Esophagus mucosa (tissue), 1 donor: Measurements from ENCODE around the gene NKAIN2. TPM values are rescaled to one million over a fixed set of nuclear protein-coding genes. Genes with fewer than 3 reads are reported as not detected.

ENCODE experiments used
- ATAC-seq: fragments of 200-7000 bp; cut with Tn5 transposase; one replicate; pipeline ENCODE4 v1.9.1; 2020
- total RNA-seq: library from RNA; stranded (reverse); gene quantifications from one replicate; pipeline ENCODE4 v1.2.4, GENCODE V29; 2023
- donor health status: DM: yes; HTN: yes; CAD: no.

The NKAIN2 gene
- total RNA-seq, 1 donor from 2014 or later, result not detected

DNA sequence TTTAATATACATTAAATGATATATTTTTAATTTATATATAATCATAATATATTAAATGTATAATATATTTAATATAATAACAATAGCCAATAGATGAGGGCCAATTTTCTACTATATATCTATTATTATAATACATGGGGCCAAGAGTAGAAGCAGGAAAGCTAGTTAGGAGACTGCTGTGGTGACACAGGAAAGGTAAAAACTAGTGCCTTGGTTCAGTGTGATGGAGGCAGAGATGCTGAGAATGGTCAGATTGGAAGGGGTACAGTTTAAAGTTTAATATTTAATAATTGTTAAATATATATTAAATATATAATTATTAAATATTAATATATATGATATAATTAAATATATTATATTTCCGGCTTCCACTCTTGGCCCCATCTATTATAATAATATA is 1055.7 kb downstream of the NKAIN2 start:
- ATAC-seq, result no peak

DNA sequence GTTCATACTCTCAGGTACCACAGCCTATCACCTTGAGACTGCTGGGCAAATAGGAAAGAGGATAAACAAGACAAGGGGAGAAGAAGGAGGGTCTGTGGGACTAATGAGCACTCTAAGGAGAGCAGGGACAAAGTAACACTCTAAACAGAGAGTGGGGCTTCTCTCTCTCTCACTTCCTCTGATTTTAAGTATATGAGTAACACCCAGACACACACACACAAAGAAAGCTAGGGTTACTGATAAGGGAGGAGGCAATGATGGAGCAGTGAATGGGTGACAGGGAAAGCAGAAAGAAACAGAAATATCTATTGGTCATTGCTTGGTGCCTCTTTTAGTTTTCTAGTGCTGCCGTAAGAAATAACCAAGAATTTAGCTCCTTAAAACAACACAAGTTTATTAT is 1062.4 kb downstream of the NKAIN2 start:
- no peak for ATAC-seq

DNA sequence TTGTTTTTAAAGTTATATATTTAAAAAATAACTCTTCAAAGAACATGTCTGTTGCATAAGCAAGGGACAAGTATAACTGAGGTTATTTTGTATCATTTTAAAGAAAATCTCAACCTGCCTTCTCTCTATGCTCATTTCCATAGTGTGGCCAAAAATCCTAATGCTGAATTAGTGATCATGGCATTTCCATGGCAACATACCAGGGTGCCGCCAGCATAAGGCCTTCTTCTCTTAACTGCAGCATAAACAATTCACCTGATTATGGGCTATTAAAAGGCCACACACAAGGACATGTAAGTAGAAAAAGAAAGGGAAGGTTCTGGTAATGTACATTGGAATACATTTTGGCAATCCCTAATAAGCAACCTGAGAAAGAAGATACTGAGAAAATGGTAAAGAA is 1063.5 kb downstream of the NKAIN2 start:
- ATAC-seq, result no peak

DNA sequence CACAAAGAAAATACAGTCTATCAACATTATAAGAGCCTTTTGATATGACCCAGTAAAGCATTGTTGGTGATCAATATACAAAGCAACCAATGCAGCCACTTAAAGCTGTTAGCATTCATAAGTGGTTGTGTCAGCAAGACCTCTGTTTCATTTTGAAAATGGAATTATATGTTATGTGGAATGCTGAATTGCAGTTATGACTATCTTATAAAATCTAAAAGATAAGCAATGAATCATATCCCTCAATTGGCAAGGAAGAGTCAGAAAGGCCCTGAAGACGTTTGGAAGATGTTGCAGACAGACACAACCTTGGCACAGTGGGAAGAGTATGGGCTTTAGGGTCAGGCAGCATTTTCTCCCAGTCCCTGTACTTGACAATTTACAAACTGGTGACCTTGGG is 1064.8 kb downstream of the NKAIN2 start:
- no peak for ATAC-seq

DNA sequence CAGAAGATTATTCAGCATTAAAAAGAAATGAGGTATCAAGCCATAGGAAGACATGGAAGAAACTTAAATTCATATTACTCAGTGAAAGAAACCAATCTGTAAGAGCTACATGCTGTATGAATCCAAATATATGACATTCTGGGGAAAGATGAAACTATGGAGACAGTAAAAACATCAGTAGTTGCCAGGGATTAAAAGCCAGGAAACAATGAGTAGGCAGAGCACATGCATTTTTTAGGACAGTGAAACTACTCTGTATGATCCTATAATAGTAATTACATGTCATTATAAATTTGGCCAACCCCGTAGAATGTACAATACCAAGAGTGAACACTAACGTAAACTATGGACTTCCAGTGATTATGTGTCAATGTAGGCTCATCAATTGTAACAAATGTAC is 1065.8 kb downstream of the NKAIN2 start:
- ATAC-seq, result no peak

DNA sequence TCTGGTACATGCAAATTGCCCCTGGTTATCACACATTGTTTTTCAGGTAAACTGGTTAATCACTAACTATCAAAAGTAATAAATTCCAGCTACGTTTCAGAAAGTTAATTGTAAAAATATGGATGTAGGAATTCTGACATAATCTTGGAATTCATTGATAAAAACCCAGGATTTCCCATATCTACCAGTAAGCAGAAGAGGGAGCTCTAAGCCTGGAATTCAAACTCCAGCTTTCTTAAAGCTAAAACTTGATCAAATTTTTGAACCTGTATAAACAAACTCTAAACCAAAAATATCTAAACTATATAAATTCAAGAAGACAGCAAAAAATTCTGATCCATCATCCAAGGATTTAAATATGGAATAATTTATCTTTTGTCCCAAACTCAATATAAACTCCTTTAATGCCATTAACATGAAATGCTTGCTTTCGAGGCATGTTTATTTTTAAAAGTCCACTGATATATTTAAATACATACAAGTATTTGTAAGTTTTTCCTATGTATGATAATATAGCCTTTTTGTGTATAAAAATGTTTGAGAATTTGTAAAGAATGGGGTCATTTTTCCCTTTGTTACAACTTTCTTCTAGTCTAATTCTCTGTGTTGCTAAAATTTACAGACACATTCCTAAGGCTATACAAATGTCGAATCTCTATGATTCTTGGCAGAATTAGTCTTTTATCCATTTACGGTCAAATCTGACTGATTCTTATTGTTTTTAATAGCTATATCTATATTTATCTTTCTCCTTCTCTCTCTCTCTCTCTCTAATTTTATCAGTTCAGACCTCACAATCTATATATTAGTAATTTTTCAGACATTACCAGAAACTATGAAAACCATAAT is 1067.2 kb downstream of the NKAIN2 start:
- ATAC-seq, result no peak

DNA sequence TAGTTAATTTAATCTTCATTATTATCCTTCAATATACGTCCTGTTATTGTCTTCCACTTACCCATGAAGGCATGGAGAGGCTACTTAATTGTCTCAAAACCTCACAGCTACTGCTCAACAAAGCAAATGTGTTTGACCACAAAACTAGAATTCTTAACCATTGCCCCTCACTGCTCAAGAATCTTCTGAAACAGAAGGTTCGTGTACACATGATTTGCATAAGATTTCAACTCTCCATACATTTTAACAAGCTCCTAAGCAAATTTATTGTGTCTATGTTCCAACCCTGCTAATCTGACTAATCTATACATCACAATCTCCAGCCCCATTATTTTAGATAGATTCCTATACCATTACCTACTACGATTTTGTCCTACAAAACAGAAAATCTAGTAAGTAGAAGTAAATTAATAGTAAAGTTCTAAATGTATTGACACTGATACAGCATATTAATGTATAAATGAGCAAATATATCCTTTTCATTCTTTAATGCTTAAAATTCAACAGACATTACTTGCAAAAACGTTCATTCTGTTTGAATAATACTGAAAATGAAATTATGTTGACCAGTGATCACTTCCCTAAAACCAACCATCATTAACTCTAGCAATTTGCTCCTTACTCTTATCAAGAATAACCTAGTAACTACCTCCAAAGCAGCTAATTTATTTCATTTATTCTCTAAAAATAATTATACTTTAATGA is 1068.8 kb downstream of the NKAIN2 start:
- no peak for ATAC-seq

DNA sequence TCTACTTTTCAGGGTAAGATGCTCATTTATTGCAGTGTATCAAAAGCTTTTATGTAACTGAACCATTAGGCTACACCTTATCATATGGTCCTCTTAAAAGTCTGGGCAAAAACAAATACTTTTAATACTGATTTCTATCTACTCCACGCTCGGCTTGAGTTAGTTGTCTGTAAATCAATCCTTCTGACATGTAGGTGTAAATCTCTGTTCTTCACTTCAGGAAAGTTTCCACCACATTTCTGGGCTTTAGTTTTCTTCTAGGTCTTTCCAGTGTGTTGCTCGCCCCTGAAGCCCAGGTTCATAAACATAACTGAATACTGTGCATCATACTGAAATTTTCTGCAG is 1069.4 kb downstream of the NKAIN2 start:
- no peak for ATAC-seq

Other genes with a start within 250 kb of the NKAIN2 start
- not detected for gene TRDN, start 166.9 kb upstream of the NKAIN2 start, total RNA-seq